ENCODE data around the gene HEATR5A.

DNA sequence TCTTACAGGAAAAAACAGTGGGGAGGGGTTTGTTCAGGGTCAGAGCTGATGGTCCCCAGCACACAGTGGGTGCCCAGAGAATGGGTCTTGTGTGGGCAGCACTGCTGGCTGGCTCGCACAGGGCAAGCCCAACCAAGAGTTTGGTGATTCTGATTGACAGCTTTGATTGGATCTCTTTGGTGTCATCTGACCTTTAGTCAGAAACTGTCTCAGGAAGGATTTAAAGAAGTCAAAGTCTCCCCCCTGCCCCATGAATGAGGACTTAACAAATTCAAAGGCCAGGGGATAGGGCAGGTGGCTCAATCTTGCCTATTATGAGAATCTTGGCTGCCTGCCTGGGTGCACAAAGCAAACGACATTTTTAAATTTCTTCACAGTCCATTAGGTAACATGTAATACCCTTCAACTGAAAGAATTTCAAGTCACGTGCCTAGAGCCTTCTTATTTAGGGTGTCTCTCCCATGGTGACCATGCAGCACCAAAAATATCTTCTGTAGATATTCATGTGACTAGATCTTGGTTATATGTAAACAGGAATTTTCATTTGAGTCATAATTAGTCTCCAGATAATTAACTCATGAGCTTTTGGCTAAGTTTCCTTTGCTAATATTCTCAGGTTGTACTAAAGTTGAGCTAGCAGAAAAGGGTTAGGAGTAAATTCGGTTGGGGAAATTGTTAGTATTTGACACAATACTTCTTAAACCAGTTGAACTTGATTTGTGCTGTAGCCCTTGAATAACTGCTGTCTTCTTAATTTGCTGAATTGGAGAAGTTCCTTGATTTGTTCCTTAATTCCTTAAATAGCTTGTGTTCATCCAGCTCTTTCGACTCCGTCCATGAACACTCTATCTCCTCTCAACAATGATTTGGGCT lies 158.3 kb downstream of the HEATR5A start:
- no peak for TF ChIP-seq POLR2AphosphoS5 (IDR thresholded peaks at IDR 0.05; ENCODE audit: low read depth, low read length)
- TF ChIP-seq, protein P1, sequence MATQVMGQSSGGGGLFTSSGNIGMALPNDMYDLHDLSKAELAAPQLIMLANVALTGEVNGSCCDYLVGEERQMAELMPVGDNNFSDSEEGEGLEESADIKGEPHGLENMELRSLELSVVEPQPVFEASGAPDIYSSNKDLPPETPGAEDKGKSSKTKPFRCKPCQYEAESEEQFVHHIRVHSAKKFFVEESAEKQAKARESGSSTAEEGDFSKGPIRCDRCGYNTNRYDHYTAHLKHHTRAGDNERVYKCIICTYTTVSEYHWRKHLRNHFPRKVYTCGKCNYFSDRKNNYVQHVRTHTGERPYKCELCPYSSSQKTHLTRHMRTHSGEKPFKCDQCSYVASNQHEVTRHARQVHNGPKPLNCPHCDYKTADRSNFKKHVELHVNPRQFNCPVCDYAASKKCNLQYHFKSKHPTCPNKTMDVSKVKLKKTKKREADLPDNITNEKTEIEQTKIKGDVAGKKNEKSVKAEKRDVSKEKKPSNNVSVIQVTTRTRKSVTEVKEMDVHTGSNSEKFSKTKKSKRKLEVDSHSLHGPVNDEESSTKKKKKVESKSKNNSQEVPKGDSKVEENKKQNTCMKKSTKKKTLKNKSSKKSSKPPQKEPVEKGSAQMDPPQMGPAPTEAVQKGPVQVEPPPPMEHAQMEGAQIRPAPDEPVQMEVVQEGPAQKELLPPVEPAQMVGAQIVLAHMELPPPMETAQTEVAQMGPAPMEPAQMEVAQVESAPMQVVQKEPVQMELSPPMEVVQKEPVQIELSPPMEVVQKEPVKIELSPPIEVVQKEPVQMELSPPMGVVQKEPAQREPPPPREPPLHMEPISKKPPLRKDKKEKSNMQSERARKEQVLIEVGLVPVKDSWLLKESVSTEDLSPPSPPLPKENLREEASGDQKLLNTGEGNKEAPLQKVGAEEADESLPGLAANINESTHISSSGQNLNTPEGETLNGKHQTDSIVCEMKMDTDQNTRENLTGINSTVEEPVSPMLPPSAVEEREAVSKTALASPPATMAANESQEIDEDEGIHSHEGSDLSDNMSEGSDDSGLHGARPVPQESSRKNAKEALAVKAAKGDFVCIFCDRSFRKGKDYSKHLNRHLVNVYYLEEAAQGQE (IDR thresholded peaks at IDR 0.05; ENCODE audit: insufficient read depth in 1 of 2, low read depth in 2 of 2, low read length in 2 of 2) = no peak
- no peak for TF ChIP-seq SIN3A (IDR thresholded peaks at IDR 0.05; ENCODE audit: borderline replicate concordance, insufficient read depth, low read length)
- no peak for TF ChIP-seq TAF1 (IDR thresholded peaks at IDR 0.05; ENCODE audit: borderline replicate concordance, insufficient read depth, low read length)
